Measurements from ENCODE around the gene R3HDM2.

GRCh38 chr12:57229634-57230380, 201.0 kb downstream of the R3HDM2 start, which contains the start of gene SHMT2:
- TF ChIP-seq CTCF (IDR thresholded peaks at IDR 0.05): no peak
- TF ChIP-seq EZH2 (IDR thresholded peaks at IDR 0.05; ENCODE audit: borderline replicate concordance, insufficient read depth, low read depth, low read length, poor library complexity, severe bottlenecking): no peak

All from B cell (primary cell).